NB4 (cell line): ENCODE data around the gene DCLRE1A.

Experiments
- CTCF ChIP-seq: IDR thresholded peaks from one replicate; pipeline ENCODE4 v1.5.1; 2012; ENCODE audit warnings: low read depth, low read length
- MYC ChIP-seq: IDR thresholded peaks from 2 replicates; pipeline ENCODE4 v1.6.1; 2011; ENCODE audit warnings: low read depth, low read length
- POLR2A ChIP-seq: IDR thresholded peaks from 2 replicates; pipeline ENCODE4 v1.6.1; 2011; ENCODE audit warnings: mild to moderate bottlenecking; ENCODE audit not compliant: insufficient read length; ENCODE audit errors: extremely low read depth

- TF ChIP-seq POLR2A = no peak
- TF ChIP-seq CTCF = no peak
- no peak for TF ChIP-seq MYC
Measured at GRCh38 chr10:113897693-113898618, 44.1 kb upstream of the DCLRE1A start.
